ENCODE results near the gene TSSK3.
"Not testable (repeated sequence)": the region's sequence is repeated elsewhere in the genome, so short reads cannot be mapped to it uniquely, and the experiment has no call there.

Gene TSSK3

GRCh38 chr1:32363713-32364112, 1.4 kb downstream of the TSSK3 start:
- DNase-seq (ENCODE audit: low read depth): no peak

- no peak for DNase-seq (ENCODE audit: low read depth)
These were observed 2.5 kb downstream of the TSSK3 start for GRCh38 chr1:32364836-32365235.

GRCh38 chr1:32365445-32365844, 3.1 kb downstream of the TSSK3 start:
- no peak for DNase-seq (ENCODE audit: low read depth)

- no peak for DNase-seq (ENCODE audit: low read depth)
These were observed 5.7 kb downstream of the TSSK3 start for GRCh38 chr1:32367912-32368635.

- no peak for DNase-seq (ENCODE audit: low read depth)
These were observed 9.9 kb downstream of the TSSK3 start for GRCh38 chr1:32372149-32372756.

- DNase-seq (ENCODE audit: low read depth): no peak
These were observed 11.8 kb downstream of the TSSK3 start for GRCh38 chr1:32373996-32374592.

- no peak for DNase-seq (ENCODE audit: low read depth)
These were observed 13.9 kb downstream of the TSSK3 start for GRCh38 chr1:32376199-32376598.

GRCh38 chr1:32377541-32378220, 15.3 kb downstream of the TSSK3 start:
- DNase-seq (ENCODE audit: low read depth): no peak

GRCh38 chr1:32380057-32380456, 17.7 kb downstream of the TSSK3 start:
- no peak for DNase-seq (ENCODE audit: low read depth)

- no peak for DNase-seq (ENCODE audit: low read depth)
These were observed 24.5 kb downstream of the TSSK3 start for GRCh38 chr1:32386676-32387392.

- DNase-seq (ENCODE audit: low read depth): no peak
These were observed 26.3 kb downstream of the TSSK3 start for GRCh38 chr1:32388641-32389040.

GRCh38 chr1:32390904-32391870, 28.8 kb downstream of the TSSK3 start:
- no peak for DNase-seq (ENCODE audit: low read depth)

GRCh38 chr1:32392325-32392724, 30.0 kb downstream of the TSSK3 start:
- no peak for DNase-seq (ENCODE audit: low read depth)

- DNase-seq (ENCODE audit: low read depth): no peak
These were observed 30.8 kb downstream of the TSSK3 start for GRCh38 chr1:32393136-32393535.

GRCh38 chr1:32393832-32394140, 31.4 kb downstream of the TSSK3 start:
- no peak for DNase-seq (ENCODE audit: low read depth)

- DNase-seq (ENCODE audit: low read depth): peak; percentile 99
These were observed 32.0 kb downstream of the TSSK3 start, which contains the start of gene BSDC1 for GRCh38 chr1:32394141-32394889. BSDC1 (minus strand) TSS chr1:32394441; CDS start chr1:32394414, 27 bp downstream.

GRCh38 chr1:32394890-32395432, 32.6 kb downstream of the TSSK3 start:
- no peak for DNase-seq (ENCODE audit: low read depth)

GRCh38 chr1:32396524-32396923, 34.2 kb downstream of the TSSK3 start:
- not testable (repeated sequence) for DNase-seq (ENCODE audit: low read depth)

- no peak for DNase-seq (ENCODE audit: low read depth)
These were observed 36.1 kb downstream of the TSSK3 start for GRCh38 chr1:32398401-32398800.

- no peak for DNase-seq (ENCODE audit: low read depth)
These were observed 37.5 kb downstream of the TSSK3 start for GRCh38 chr1:32399843-32400242.
